Neural progenitor cell (in vitro differentiated cells): ENCODE data around the gene PODXL2.

Source experiments
- EZH2 ChIP-seq: fragments of 200-600 bp; sonication (generic); IDR thresholded peaks from 2 replicates; pipeline ENCODE4 v1.6.1; 2017; ENCODE audit warnings: antibody characterized with exemption, mild to moderate bottlenecking, moderate library complexity
- TF ChIP-seq, protein P1 (sequence below): fragments of 200-600 bp; sonication (generic); IDR thresholded peaks from 2 replicates; pipeline ENCODE4 v1.5.1; 2017; ENCODE audit warnings: antibody characterized with exemption, mild to moderate bottlenecking

DNA sequence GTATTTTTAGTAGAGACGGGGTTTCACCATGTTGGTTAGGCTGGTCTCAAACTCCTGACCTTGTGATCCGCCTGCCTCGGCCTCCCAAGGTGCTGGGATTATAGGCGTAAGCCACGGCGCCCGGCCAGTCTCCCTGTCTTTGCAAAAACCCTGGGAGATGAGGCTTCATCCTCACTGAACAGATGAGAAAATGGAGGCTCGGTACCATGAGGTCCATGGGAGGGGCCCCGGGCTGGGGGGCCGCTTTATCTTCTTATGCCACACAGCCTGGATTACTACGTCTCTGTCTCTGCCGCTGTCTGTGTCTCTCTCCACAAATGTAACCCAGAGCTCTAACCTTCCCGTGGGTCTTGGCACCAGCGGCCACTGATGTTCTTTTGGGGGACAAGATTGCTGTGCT is 82.9 kb downstream of the PODXL2 start:
- TF ChIP-seq, protein P1, sequence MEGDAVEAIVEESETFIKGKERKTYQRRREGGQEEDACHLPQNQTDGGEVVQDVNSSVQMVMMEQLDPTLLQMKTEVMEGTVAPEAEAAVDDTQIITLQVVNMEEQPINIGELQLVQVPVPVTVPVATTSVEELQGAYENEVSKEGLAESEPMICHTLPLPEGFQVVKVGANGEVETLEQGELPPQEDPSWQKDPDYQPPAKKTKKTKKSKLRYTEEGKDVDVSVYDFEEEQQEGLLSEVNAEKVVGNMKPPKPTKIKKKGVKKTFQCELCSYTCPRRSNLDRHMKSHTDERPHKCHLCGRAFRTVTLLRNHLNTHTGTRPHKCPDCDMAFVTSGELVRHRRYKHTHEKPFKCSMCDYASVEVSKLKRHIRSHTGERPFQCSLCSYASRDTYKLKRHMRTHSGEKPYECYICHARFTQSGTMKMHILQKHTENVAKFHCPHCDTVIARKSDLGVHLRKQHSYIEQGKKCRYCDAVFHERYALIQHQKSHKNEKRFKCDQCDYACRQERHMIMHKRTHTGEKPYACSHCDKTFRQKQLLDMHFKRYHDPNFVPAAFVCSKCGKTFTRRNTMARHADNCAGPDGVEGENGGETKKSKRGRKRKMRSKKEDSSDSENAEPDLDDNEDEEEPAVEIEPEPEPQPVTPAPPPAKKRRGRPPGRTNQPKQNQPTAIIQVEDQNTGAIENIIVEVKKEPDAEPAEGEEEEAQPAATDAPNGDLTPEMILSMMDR: no peak
- no peak for TF ChIP-seq EZH2
